ENCODE data around the gene TAF4. TPM values are rescaled to one million over a fixed set of nuclear protein-coding genes. Genes with fewer than 3 reads are reported as not detected.
A peak's percentile ranks its signal among the peaks of the same experiment; 100 is the strongest.
"Not testable (repeated sequence)": the region's sequence is repeated elsewhere in the genome, so short reads cannot be mapped to it uniquely, and the experiment has no call there.

The TAF4 gene
- total and polyA plus RNA-seq, 2 donors from 2014 or later: 3.7 to 18.4 TPM

GRCh38 chr20:61982191-61982950 lies 83.3 kb downstream of the TAF4 start:
- Histone ChIP-seq H3K36me3 (ENCODE audit: control insufficient read depth in 2 of 3, insufficient read depth in 3 of 3, low read length in 3 of 3) (peaks cover 0 to 14% (median 12%) of the 10 kb centered on the region in 3 donors), H3K4me1 (ENCODE audit: control insufficient read depth in 2 of 3, insufficient read depth in 2 of 3, low read depth in 1 of 3, low read length in 3 of 3) (no peaks in the 10 kb centered on the region), H3K4me3 (ENCODE audit: low read length in 3 of 3) (no peak overlapping the region), H3K9ac (ENCODE audit: low read length in 3 of 3) (no peak overlapping the region), H3K27me3 (ENCODE audit: control insufficient read depth, insufficient read depth, low read length) (no peaks in the 10 kb centered on the region), H3K27ac (ENCODE audit: low read depth in 2 of 2, low read length in 2 of 2) (no peak overlapping the region), H3K9me3 (ENCODE audit: control insufficient read depth in 2 of 3, insufficient read depth in 1 of 3, low read length in 3 of 3) (no peaks in the 10 kb centered on the region)
- no peak for TF ChIP-seq CTCF (IDR thresholded peaks at IDR 0.05; ENCODE audit: borderline replicate concordance, extremely low read depth, insufficient read depth)
- intact Hi-C loops (cut with DNase I): no loop called here
- FAIRE-seq: no peak
- no peak for DNase-seq

GRCh38 chr20:61981691-61982090 lies 84.0 kb downstream of the TAF4 start:
- H3K9ac ChIP-seq (ENCODE audit: low read length in 3 of 3); H3K4me3 ChIP-seq (ENCODE audit: low read length in 3 of 3); H3K9me3 ChIP-seq (ENCODE audit: control insufficient read depth in 2 of 3, insufficient read depth in 1 of 3, low read length in 3 of 3); FAIRE-seq; H3K27me3 ChIP-seq (ENCODE audit: control insufficient read depth, insufficient read depth, low read length); intact Hi-C loops (cut with DNase I); H3K4me1 ChIP-seq (ENCODE audit: control insufficient read depth in 2 of 3, insufficient read depth in 2 of 3, low read depth in 1 of 3, low read length in 3 of 3); DNase-seq; H3K27ac ChIP-seq (ENCODE audit: low read depth in 2 of 2, low read length in 2 of 2): not testable (repeated sequence)
- H3K36me3 ChIP-seq (ENCODE audit: control insufficient read depth in 2 of 3, insufficient read depth in 3 of 3, low read length in 3 of 3): peaks cover 0 to 12% (median 7%) of the 10 kb centered on the region in 3 donors

GRCh38 chr20:61980647-61981583 lies 84.8 kb downstream of the TAF4 start:
- no peak overlapping the region for H3K4me3 ChIP-seq (ENCODE audit: low read length in 3 of 3)
- DNase-seq (peak in 2 of 5 donors; percentile 40 to 44), FAIRE-seq (no peak)
- TF ChIP-seq CTCF (IDR thresholded peaks at IDR 0.05; ENCODE audit: borderline replicate concordance, extremely low read depth, insufficient read depth): peak; percentile 64
- no peak overlapping the region for H3K9ac ChIP-seq (ENCODE audit: low read length in 3 of 3)
- no peaks in the 10 kb centered on the region for H3K27me3 ChIP-seq (ENCODE audit: control insufficient read depth, insufficient read depth, low read length)
- no peak overlapping the region for H3K27ac ChIP-seq (ENCODE audit: low read depth in 2 of 2, low read length in 2 of 2)
- no peaks in the 10 kb centered on the region for H3K9me3 ChIP-seq (ENCODE audit: control insufficient read depth in 2 of 3, insufficient read depth in 1 of 3, low read length in 3 of 3)
- peaks cover 0 to 15% (median 9%) of the 10 kb centered on the region in 3 donors for H3K36me3 ChIP-seq (ENCODE audit: control insufficient read depth in 2 of 3, insufficient read depth in 3 of 3, low read length in 3 of 3)
- no peaks in the 10 kb centered on the region for H3K4me1 ChIP-seq (ENCODE audit: control insufficient read depth in 2 of 3, insufficient read depth in 2 of 3, low read depth in 1 of 3, low read length in 3 of 3)
- intact Hi-C loops (cut with DNase I): no loop called here

All from kidney (tissue), 14 donors.